Mesothelial cell of epicardium (in vitro differentiated cells): ENCODE data around the gene DDX51. TPM values are rescaled to one million over a fixed set of nuclear protein-coding genes. Genes with fewer than 3 reads are reported as not detected.

ENCODE experiments used
- DNase-seq, 2 experiments: peaks; one replicate each; pipeline ENCODE4 v3.0.0; 2021; ENCODE audit warnings: low spot score in 2 of 2; ENCODE audit not compliant: unreplicated experiment in 2 of 2
- H3K27ac Mint-ChIP-seq: 2 replicates; pipeline ENCODE4 v1.8.0; 2021; ENCODE audit warnings: mixed read lengths
- H3K27me3 Mint-ChIP-seq: 2 replicates; pipeline ENCODE4 v1.8.0; 2021; ENCODE audit warnings: low read depth, mixed read lengths
- H3K36me3 Mint-ChIP-seq: 2 replicates; pipeline ENCODE4 v1.8.0; 2021; ENCODE audit warnings: mixed read lengths
- H3K4me1 Mint-ChIP-seq: 2 replicates; pipeline ENCODE4 v1.8.0; 2021; ENCODE audit warnings: mixed read lengths
- H3K4me3 Mint-ChIP-seq: 2 replicates; pipeline ENCODE4 v1.8.0; 2021; ENCODE audit warnings: mild to moderate bottlenecking, moderate library complexity, mixed read lengths
- H3K9me3 Mint-ChIP-seq: 2 replicates; pipeline ENCODE4 v1.8.0; 2021; ENCODE audit warnings: mixed read lengths
- total RNA-seq: library from RNA; stranded (reverse); gene quantifications from 3 replicates; pipeline ENCODE4 v1.2.1, GENCODE V29; 2021
- TF ChIP-seq, protein P1 (sequence below): fragments of 200-600 bp; sonication (generic); IDR thresholded peaks from one replicate; pipeline ENCODE4 v1.5.0; 2021; ENCODE audit warnings: antibody characterized with exemption; ENCODE audit not compliant: unreplicated experiment

DDX51 gene
- total RNA-seq, 1 donor from 2014 or later: 32.5 TPM

GRCh38 chr12:132125736-132126135, 18.4 kb downstream of the DDX51 start:
- Mint-ChIP-seq H3K27ac (no peak overlapping the region), H3K4me3 (no peak overlapping the region), H3K9me3 (peaks cover 26% of the 10 kb centered on the region), H3K4me1 (no peaks in the 10 kb centered on the region), H3K36me3 (peaks cover 62% of the 10 kb centered on the region), H3K27me3 (no peaks in the 10 kb centered on the region)
- no peak for DNase-seq
- TF ChIP-seq, protein P1, sequence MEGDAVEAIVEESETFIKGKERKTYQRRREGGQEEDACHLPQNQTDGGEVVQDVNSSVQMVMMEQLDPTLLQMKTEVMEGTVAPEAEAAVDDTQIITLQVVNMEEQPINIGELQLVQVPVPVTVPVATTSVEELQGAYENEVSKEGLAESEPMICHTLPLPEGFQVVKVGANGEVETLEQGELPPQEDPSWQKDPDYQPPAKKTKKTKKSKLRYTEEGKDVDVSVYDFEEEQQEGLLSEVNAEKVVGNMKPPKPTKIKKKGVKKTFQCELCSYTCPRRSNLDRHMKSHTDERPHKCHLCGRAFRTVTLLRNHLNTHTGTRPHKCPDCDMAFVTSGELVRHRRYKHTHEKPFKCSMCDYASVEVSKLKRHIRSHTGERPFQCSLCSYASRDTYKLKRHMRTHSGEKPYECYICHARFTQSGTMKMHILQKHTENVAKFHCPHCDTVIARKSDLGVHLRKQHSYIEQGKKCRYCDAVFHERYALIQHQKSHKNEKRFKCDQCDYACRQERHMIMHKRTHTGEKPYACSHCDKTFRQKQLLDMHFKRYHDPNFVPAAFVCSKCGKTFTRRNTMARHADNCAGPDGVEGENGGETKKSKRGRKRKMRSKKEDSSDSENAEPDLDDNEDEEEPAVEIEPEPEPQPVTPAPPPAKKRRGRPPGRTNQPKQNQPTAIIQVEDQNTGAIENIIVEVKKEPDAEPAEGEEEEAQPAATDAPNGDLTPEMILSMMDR: no peak

- Mint-ChIP-seq H3K36me3 (peaks cover 59% of the 10 kb centered on the region), H3K4me3 (no peak overlapping the region), H3K9me3 (peaks cover 22% of the 10 kb centered on the region), H3K27me3 (no peaks in the 10 kb centered on the region), H3K27ac (no peak overlapping the region), H3K4me1 (no peaks in the 10 kb centered on the region)
- DNase-seq: no peak
- TF ChIP-seq, protein P1: no peak
Observed at GRCh38 chr12:132124766-132125425, 19.2 kb downstream of the DDX51 start.

DNA sequence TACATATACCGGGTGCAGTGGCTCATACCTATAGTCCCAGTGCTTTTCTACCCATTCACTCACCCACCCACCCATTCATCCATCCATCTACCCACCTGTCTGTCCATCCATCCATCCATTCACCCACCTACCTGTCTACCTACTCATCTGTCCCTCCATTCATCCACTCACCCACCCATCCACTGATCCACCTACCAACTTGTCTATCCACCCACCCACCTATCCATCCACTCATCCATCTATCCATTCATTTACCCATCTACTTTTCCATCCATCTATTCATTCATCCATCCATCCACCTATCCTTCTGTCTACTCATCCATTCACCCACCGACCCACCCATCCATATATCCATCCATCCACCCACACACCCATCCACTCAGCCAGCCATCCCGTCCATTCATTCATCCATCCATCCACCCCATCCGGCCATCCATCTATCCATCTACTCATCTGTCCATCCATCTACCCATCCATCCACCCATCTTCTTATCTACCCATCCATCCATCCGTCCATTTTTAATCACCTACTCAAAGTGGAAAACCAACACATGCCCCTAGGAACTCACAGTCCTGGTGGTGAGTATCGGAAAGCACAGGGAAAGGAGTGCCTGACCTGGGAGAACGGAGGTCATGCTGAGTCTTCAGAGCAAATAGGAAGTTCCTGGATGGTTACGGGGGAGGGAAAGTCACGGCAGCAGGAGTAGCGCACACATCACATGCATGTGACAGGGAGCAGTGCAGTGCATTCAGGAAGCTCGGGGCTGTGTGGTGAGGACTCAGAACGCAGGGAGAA, 20.0 kb downstream of the DDX51 start:
- Mint-ChIP-seq H3K4me3 (no peak overlapping the region), H3K27ac (no peak overlapping the region), H3K36me3 (peaks cover 54% of the 10 kb centered on the region), H3K9me3 (peaks cover 19% of the 10 kb centered on the region), H3K4me1 (no peaks in the 10 kb centered on the region), H3K27me3 (no peaks in the 10 kb centered on the region)
- DNase-seq: no peak
- TF ChIP-seq, protein P1: no peak

DNA sequence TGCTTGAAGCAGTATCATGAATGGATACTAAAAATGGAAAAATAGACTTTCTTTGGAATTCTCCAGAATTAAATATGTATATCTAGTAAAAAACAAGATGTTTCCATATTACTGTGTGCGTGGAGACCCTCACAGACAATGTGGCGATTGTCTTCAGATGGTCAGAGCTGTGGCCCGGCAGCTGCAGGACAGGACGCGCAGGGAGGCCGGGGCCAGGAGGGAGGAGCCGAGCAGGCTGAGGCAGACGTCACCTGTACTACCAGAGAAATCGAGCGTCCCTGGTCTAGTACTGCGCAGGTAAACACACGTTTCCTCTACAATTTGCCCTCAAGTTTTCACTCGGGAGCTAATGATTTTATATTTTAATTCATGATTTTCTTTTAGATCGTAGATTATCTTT, 22.8 kb downstream of the DDX51 start:
- Mint-ChIP-seq H3K4me3 (no peak overlapping the region), H3K27ac (no peak overlapping the region), H3K4me1 (no peaks in the 10 kb centered on the region), H3K9me3 (no peaks in the 10 kb centered on the region), H3K27me3 (no peaks in the 10 kb centered on the region), H3K36me3 (peaks cover 25% of the 10 kb centered on the region)
- no peak for DNase-seq
- TF ChIP-seq, protein P1: no peak

GRCh38 chr12:132118876-132119275, 25.2 kb downstream of the DDX51 start:
- H3K36me3 Mint-ChIP-seq: peaks cover 12% of the 10 kb centered on the region
- H3K4me1 Mint-ChIP-seq: no peaks in the 10 kb centered on the region
- no peak for DNase-seq
- H3K4me3 Mint-ChIP-seq: no peak overlapping the region
- no peaks in the 10 kb centered on the region for H3K9me3 Mint-ChIP-seq
- TF ChIP-seq, protein P1: no peak
- H3K27ac Mint-ChIP-seq: no peak overlapping the region
- H3K27me3 Mint-ChIP-seq: no peaks in the 10 kb centered on the region
